GM12873 (cell line): ENCODE data around the gene HCRTR1.

Experiments
- TF ChIP-seq, protein P1 (sequence below): IDR thresholded peaks from 2 replicates; pipeline ENCODE4 v1.5.1; 2012; ENCODE audit warnings: low read depth, mild to moderate bottlenecking, moderate library complexity, low read length, control low read depth; ENCODE audit not compliant: insufficient read depth; ENCODE audit errors: missing control alignments

HCRTR1 gene

DNA sequence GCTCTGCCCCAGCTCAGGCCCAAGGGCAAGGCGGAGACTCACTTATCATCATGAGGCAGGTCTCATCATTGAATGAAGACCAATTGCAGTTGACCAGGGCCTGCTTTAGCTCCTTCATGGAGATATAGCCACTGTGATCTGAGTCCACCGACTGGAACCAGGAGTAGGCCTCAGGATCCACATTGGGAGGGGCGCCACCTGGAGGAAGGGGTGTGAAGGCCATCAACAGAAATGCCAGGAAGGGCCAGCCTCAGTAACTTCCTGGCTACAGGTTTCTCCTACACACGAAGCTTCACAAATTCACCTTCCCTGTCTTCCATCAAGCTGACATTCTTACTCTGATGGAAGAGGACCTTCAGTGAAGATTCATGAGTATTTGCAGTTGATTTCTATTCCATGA is 15.6 kb downstream of the HCRTR1 start:
- TF ChIP-seq, protein P1, sequence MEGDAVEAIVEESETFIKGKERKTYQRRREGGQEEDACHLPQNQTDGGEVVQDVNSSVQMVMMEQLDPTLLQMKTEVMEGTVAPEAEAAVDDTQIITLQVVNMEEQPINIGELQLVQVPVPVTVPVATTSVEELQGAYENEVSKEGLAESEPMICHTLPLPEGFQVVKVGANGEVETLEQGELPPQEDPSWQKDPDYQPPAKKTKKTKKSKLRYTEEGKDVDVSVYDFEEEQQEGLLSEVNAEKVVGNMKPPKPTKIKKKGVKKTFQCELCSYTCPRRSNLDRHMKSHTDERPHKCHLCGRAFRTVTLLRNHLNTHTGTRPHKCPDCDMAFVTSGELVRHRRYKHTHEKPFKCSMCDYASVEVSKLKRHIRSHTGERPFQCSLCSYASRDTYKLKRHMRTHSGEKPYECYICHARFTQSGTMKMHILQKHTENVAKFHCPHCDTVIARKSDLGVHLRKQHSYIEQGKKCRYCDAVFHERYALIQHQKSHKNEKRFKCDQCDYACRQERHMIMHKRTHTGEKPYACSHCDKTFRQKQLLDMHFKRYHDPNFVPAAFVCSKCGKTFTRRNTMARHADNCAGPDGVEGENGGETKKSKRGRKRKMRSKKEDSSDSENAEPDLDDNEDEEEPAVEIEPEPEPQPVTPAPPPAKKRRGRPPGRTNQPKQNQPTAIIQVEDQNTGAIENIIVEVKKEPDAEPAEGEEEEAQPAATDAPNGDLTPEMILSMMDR = peak; percentile 73

DNA sequence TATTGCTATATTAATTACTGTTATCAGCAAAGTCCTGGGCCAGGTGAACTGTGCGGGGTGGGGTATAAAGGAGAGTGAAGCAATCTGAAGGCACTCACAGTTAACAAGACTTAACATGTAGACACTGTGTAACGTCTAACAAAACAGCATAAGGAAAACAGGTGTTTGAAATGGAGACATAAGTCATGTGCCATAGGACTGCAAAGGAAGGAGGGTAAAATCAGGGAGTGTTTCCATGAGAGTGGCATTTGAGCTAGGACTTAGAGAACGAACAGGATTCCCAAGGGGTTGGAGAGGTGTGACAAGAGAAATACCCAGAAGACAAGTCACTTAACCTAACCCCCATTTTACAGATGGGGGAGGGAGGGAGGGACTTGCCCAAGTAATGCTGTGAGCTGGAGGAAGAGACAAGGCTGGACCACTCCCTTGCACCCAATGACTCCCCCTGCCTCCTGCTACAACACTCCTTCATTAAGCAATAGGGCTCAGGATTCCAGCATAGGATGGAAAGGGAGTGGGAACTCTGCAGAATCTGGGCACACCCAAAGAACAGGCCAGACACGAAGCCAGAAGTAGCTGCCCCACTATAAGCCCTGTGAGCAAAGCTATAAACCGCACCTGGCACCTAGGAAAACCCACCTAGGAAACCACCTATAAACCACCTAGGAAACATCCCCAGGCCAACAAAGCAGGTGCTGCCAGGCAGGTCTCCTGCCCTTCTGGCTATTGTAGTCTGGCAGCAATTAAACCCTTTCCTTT is 20.6 kb downstream of the HCRTR1 start:
- TF ChIP-seq, protein P1 = no peak

DNA sequence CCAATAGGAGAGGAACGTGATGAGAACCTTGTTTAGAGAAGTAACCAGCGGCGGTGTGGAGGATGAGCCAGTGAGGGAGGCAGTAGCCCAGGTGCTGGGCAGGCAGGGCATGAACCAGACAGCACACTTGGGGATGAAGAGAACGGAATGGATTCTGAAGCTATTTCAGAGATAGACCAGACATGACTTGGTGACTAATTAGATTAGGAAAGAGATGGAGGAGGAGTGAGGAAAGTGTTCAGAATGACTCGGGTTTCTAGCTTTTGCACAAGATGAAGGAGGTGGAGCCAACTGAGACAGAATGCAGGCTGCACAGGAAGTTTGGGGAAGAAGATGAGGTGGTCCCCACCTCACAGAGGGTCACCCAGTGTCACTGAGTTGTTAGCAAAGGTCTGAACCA is 22.1 kb downstream of the HCRTR1 start:
- TF ChIP-seq, protein P1 = no peak

- TF ChIP-seq, protein P1 = no peak
Observed at GRCh38 chr1:31640179-31640578, 22.7 kb downstream of the HCRTR1 start.

- TF ChIP-seq, protein P1 = no peak
Observed at GRCh38 chr1:31640964-31641363, 23.5 kb downstream of the HCRTR1 start.

DNA sequence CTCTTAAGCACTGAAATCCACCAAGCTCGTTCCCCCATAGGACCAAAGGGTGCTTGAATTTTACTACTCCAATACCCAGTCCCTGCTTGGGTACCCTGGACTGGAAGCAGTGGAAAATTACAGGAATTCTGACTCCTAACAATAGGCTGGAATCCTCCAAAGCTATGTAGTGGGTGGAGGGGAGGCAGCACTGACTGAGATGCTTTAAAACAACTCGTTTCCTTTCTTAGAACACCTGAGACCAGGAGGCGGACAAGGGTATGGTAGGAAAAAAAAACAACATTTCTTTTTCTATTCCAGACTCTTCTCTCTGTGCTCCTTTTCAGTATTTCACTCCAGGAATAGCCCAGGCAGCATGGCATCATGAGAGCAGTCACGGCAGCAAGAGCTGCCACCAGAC is 24.9 kb downstream of the HCRTR1 start:
- TF ChIP-seq, protein P1 = no peak

GRCh38 chr1:31642897-31643296 is 25.4 kb downstream of the HCRTR1 start:
- TF ChIP-seq, protein P1 = no peak
